B cell (primary cell): ENCODE measurements around the gene CALHM3.

Experiments used
- EZH2 ChIP-seq: IDR thresholded peaks from 2 replicates; pipeline ENCODE4 v1.6.1; 2012; ENCODE audit warnings: borderline replicate concordance, low read depth, mild to moderate bottlenecking, moderate library complexity, low read length; ENCODE audit not compliant: insufficient read depth, poor library complexity, severe bottlenecking
- TF ChIP-seq, protein P1 (sequence below): fragments of 200-600 bp; IDR thresholded peaks from one replicate; pipeline ENCODE4 v1.8.0; 2022; ENCODE audit warnings: antibody characterized with exemption, mild to moderate bottlenecking

DNA sequence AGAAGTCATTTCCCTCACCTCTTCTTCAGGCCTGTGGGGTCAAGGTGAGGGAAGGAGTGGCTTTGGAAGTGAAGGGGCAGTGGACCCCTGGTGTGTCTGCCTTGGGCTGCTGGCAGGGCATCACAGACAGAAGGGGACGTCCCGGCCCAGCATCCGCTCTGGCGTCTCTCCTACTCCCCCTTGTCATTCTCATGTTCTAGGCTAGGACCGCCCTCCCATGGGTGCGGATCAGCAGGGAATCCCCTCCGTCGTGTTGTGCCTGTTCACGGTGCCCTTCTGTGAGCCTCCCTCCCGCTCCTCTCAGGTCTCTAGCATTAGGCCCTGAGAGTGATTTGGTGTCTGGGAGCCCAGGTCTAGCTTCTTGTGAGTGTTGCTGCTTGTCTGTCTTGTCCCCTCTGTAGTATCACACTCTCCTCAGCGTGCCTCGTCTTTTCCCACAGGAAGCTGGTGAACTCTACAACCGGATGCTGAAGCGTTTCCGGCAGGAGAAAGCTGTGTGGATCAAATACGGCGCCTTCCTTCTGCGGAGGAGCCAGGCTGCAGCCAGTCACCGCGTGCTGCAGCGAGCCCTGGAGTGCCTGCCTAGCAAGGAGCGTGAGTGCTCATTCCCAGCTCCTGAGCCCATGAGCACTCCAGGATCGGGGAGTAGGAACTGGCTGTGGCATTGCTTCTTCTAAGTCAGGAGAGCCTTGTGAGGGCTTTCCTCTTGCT, 35.4 kb downstream of the CALHM3 start:
- TF ChIP-seq, protein P1, sequence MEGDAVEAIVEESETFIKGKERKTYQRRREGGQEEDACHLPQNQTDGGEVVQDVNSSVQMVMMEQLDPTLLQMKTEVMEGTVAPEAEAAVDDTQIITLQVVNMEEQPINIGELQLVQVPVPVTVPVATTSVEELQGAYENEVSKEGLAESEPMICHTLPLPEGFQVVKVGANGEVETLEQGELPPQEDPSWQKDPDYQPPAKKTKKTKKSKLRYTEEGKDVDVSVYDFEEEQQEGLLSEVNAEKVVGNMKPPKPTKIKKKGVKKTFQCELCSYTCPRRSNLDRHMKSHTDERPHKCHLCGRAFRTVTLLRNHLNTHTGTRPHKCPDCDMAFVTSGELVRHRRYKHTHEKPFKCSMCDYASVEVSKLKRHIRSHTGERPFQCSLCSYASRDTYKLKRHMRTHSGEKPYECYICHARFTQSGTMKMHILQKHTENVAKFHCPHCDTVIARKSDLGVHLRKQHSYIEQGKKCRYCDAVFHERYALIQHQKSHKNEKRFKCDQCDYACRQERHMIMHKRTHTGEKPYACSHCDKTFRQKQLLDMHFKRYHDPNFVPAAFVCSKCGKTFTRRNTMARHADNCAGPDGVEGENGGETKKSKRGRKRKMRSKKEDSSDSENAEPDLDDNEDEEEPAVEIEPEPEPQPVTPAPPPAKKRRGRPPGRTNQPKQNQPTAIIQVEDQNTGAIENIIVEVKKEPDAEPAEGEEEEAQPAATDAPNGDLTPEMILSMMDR: no peak
- no peak for TF ChIP-seq EZH2
